ENCODE measurements around the gene RPRD2. TPM values are rescaled to one million over a fixed set of nuclear protein-coding genes. Genes with fewer than 3 reads are reported as not detected.

RPRD2 gene
- total RNA-seq, 1 donor from 2014 or later, result 23.8 TPM

GRCh38 chr1:150486966-150487762, 123.2 kb downstream of the RPRD2 start, which contains the start of gene TARS2:
Gene TARS2, plus strand, starts transcription at chr1:150487419. Its CDS starts 32 bp downstream, at chr1:150487451.
- H3K9me3 ChIP-seq, result no peaks in the 10 kb centered on the region
- TF ChIP-seq, protein P1, sequence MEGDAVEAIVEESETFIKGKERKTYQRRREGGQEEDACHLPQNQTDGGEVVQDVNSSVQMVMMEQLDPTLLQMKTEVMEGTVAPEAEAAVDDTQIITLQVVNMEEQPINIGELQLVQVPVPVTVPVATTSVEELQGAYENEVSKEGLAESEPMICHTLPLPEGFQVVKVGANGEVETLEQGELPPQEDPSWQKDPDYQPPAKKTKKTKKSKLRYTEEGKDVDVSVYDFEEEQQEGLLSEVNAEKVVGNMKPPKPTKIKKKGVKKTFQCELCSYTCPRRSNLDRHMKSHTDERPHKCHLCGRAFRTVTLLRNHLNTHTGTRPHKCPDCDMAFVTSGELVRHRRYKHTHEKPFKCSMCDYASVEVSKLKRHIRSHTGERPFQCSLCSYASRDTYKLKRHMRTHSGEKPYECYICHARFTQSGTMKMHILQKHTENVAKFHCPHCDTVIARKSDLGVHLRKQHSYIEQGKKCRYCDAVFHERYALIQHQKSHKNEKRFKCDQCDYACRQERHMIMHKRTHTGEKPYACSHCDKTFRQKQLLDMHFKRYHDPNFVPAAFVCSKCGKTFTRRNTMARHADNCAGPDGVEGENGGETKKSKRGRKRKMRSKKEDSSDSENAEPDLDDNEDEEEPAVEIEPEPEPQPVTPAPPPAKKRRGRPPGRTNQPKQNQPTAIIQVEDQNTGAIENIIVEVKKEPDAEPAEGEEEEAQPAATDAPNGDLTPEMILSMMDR (IDR thresholded peaks at IDR 0.05), result peak in 2 of 3 experiments; percentile 31 to 37
- peak; percentile 76 to 89 for TF ChIP-seq POLR2AphosphoS5 (IDR thresholded peaks at IDR 0.05; ENCODE audit: insufficient read depth in 1 of 2, low read depth in 1 of 2)
- peak in 1 of 2 donors; percentile 43 for TF ChIP-seq POLR2A (IDR thresholded peaks at IDR 0.05)
- H3K27me3 ChIP-seq, result no peaks in the 10 kb centered on the region
- intact Hi-C loops (cut with DNase I), result no loop called here
- H3K4me3 ChIP-seq, result peak within 1 kb of the TSS; percentile 77 to 81
- DNase-seq (ENCODE audit: extremely low spot score in 2 of 2), result peak in 1 of 2 donors; percentile 98
- H3K4me1 ChIP-seq, result peaks cover 10% of the 10 kb centered on the region
- H3K27ac ChIP-seq, result peak within 1 kb of the TSS; percentile 76
- H3K36me3 ChIP-seq, result peaks cover 0 to 10% of the 10 kb centered on the region in 2 donors

DNA sequence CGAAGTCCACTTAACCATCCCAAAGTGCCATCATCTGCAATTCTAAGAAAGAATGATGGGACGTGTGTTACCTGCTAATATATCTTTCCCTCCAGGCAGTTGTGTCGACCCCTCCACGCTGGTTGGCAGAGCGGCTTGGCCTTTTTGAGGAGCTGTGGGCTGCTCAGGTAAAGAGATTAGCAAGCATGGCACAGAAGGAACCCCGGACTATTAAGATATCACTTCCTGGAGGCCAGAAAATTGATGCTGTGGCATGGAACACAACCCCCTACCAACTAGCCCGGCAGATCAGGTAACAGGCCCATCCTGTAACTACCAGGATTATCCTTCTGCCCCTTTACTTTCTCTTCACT, 123.8 kb downstream of the RPRD2 start:
- Histone ChIP-seq H3K36me3 (peaks cover 0 to 14% of the 10 kb centered on the region in 2 donors), H3K4me3 (peak overlapping the region; percentile 77 to 81), H3K9me3 (no peaks in the 10 kb centered on the region), H3K27me3 (no peaks in the 10 kb centered on the region), H3K4me1 (peaks cover 10% of the 10 kb centered on the region), H3K27ac (peak overlapping the region; percentile 76)
- intact Hi-C loops (cut with DNase I), result no loop called here
- TF ChIP-seq POLR2AphosphoS5 (IDR thresholded peaks at IDR 0.05; ENCODE audit: insufficient read depth in 1 of 2, low read depth in 1 of 2) (no peak), POLR2A (IDR thresholded peaks at IDR 0.05) (no peak)
- TF ChIP-seq, protein P1 (IDR thresholded peaks at IDR 0.05), result no peak
- DNase-seq (ENCODE audit: extremely low spot score in 2 of 2), result no peak

DNA sequence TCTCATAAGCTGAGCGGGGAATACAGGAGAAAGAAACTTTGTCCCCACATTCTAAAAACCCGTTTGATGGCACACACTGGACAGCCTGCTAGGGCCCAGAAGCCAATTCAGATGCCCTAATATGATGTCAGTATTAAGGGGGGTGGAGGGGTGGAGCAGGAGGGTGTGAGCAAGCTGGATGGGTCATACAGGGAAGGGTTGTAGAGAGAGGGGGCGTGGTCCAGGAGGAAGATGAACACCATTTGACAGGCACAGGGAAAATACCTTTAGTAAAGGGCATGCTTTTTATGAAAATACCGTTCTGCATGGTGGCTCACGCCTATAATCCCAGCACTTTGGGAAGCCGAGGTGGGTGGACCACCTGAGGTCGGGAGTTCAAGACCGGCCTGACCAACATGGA, 129.2 kb downstream of the RPRD2 start:
- Histone ChIP-seq H3K4me3 (no peak overlapping the region), H3K27me3 (no peaks in the 10 kb centered on the region), H3K9me3 (no peaks in the 10 kb centered on the region), H3K27ac (no peak overlapping the region), H3K4me1 (peaks cover 4% of the 10 kb centered on the region), H3K36me3 (peaks cover 0 to 14% of the 10 kb centered on the region in 2 donors)
- intact Hi-C loops (cut with DNase I), result no loop called here
- TF ChIP-seq POLR2AphosphoS5 (IDR thresholded peaks at IDR 0.05; ENCODE audit: insufficient read depth in 1 of 2, low read depth in 1 of 2) (no peak), POLR2A (IDR thresholded peaks at IDR 0.05) (no peak)
- TF ChIP-seq, protein P1 (IDR thresholded peaks at IDR 0.05), result no peak
- DNase-seq (ENCODE audit: extremely low spot score in 2 of 2), result no peak

DNA sequence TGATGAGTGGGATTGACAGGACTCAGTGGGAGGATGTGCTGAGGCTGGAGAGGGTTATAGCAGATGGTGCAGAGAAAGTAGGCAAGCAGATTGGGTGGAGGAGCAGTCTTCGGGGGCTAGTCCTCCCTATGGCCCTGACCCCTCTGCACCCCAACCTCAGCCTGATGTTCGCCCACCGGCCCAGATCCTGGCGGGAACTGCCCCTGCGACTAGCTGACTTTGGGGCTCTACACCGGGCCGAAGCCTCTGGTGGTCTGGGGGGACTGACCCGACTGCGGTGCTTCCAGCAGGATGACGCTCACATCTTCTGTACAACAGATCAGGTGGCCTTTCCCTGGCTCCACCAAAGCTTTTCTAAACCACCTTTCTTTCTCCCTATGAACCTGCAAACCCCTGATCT, 134.4 kb downstream of the RPRD2 start:
- no peak overlapping the region for H3K27ac ChIP-seq
- TF ChIP-seq POLR2A (IDR thresholded peaks at IDR 0.05), result no peak
- no peak for TF ChIP-seq POLR2AphosphoS5 (IDR thresholded peaks at IDR 0.05; ENCODE audit: insufficient read depth in 1 of 2, low read depth in 1 of 2)
- TF ChIP-seq, protein P1 (IDR thresholded peaks at IDR 0.05), result no peak
- DNase-seq (ENCODE audit: extremely low spot score in 2 of 2), result no peak
- intact Hi-C loops (cut with DNase I), result no loop called here
- H3K27me3 ChIP-seq, result no peaks in the 10 kb centered on the region
- no peaks in the 10 kb centered on the region for H3K4me1 ChIP-seq
- peaks cover 0 to 36% of the 10 kb centered on the region in 2 donors for H3K36me3 ChIP-seq
- H3K4me3 ChIP-seq, result no peak overlapping the region
- H3K9me3 ChIP-seq, result no peaks in the 10 kb centered on the region

GRCh38 chr1:150505431-150505830, 141.5 kb downstream of the RPRD2 start:
- no peak for DNase-seq (ENCODE audit: extremely low spot score in 2 of 2)
- TF ChIP-seq, protein P1 (IDR thresholded peaks at IDR 0.05), result no peak
- TF ChIP-seq POLR2AphosphoS5 (IDR thresholded peaks at IDR 0.05; ENCODE audit: insufficient read depth in 1 of 2, low read depth in 1 of 2) (no peak), POLR2A (IDR thresholded peaks at IDR 0.05) (no peak)
- Histone ChIP-seq H3K36me3 (peaks cover 0 to 49% of the 10 kb centered on the region in 2 donors), H3K4me1 (peaks cover 25% of the 10 kb centered on the region), H3K9me3 (no peaks in the 10 kb centered on the region), H3K27me3 (no peaks in the 10 kb centered on the region), H3K4me3 (no peak overlapping the region), H3K27ac (no peak overlapping the region)
- intact Hi-C loops (cut with DNase I), result no loop called here
